GM18519 (cell line): Measurements from ENCODE around the gene HOXB6.

ENCODE experiments used
- ATAC-seq: cut with Tn5 transposase; IDR thresholded peaks from one replicate; pipeline ENCODE4 v1.9.1; 2021; ENCODE audit warnings: mild to moderate bottlenecking, moderate library complexity; ENCODE audit not compliant: unreplicated experiment, low FRiP score

Gene HOXB6

DNA sequence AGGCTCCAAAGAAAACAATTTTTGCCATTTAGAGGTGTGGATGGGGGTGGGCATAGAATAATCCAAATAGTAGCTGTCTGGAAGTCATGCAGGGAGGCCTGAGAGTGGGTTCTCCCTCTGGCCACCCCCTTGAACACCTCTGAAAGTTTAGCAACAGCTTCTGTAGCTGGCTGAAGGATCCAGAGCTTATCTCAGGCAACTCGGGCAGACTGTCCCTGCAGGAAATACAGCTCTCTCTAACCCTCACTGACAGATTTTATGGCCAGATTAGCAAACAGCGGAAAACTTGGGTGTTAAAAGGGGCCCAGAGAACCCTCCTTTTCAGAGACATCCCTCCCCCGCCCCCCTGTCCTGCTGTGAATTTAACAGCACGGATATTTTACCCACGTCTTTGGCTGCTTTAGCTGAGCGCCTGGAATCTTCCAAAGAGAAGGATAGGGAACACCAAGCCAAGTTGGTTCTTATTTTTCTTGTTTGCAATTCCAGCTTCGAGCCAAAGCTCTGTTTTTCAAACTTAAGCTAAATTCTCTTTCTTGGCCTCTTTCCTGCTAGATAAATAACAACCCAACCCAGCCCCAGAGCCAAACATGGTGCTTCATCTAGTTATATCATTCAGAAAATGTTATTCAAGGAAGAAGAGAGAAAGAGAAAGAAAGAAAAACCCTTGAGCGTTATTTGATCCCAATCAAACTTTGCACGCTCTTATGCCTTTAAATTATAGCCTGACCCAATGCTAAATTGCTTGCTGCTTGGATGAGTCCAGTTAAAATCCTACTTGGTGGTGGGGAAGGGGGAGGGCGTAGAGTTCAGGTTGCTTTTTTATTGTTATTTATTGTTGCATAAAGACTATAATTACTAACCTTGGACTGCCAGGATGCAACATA is 57.6 kb downstream of the HOXB6 start:
- no peak for ATAC-seq

DNA sequence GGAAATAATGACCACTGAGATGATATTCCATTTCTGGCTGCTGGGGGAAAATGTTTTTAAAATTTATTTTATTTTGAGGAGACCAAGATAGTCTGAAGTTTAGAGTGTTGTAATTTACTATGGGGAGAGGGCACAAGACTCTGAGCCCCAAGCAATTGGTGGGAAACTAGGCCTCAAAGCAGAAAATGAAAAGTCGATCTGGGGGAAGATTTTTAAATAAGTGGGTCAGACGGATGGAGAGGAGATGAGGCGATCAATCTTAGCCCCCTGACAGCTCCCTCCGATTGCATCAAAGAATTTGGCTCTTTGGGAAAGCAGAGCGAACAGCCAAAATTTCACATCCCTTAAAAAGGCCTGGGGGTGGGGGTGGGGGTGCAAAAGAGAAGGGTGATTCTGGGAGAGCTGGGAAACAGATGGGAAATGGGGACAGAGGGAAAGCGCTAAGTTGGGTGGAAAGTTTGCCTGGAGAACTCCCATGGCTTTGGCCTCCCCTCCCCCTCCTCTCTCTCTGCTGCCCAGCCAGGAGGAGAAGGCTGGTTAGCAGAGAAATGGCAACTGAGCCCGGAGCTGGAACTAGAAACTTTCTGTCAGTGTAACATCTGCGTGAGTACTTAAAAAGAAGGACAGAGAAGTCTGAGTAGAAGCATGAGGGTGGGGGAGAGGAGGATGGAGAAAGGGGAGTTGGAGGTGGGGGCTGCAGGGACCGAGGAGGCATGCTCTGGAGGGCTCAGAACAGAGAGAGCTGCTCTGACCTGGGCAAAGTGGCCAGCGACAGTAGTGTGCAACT is 58.5 kb downstream of the HOXB6 start:
- no peak for ATAC-seq
